H1 (cell line): ENCODE data around the gene LCLAT1. TPM values are rescaled to one million over a fixed set of nuclear protein-coding genes. Genes with fewer than 3 reads are reported as not detected.

Experiments used
- CTCF ChIA-PET: fragments of 300-600 bp; sonication (Branson Sonifier 250); formaldehyde crosslinking; loops from one replicate; lab custom pipeline; 2021; ENCODE audit not compliant: partially characterized antibody; lab: Charles Lee
- POLR2A ChIA-PET: fragments of 300-600 bp; sonication (Branson Sonifier 250); formaldehyde crosslinking; loops from one replicate; lab custom pipeline; 2021; ENCODE audit warnings: inconsistent platforms; ENCODE audit not compliant: partially characterized antibody; lab: Charles Lee
- DNase-seq, 2 experiments: peaks; one replicate each; pipeline versions ENCODE4 v3.0.0 to v3.0.0-alpha.2; 2010 to 2022; ENCODE audit warnings: low spot score in 2 of 2, low read depth in 1 of 2, mixed read lengths in 1 of 2
- FAIRE-seq: peaks from 2 replicates; lab custom pipeline; 2011; peaks lifted over from hg19 to GRCh38; lab: Jason Lieb, UNC
- H2AFZ ChIP-seq: 2 replicates; pipeline ENCODE4 v1.8.1; 2012; ENCODE audit warnings: low read length, inconsistent platforms
- H2AK5ac ChIP-seq: 2 replicates; pipeline ENCODE4 v1.6.1; 2013; ENCODE audit warnings: low read depth, low read length
- H2BK120ac ChIP-seq: replicated peaks from 2 replicates; pipeline ENCODE3; 2013; ENCODE audit warnings: low read depth, low read length, inconsistent platforms
- H2BK12ac ChIP-seq: 2 replicates; pipeline ENCODE4 v1.6.1; 2013; ENCODE audit warnings: low read depth, low read length
- H2BK15ac ChIP-seq: 2 replicates; pipeline ENCODE4 v1.6.1; 2013; ENCODE audit warnings: low read length
- H2BK20ac ChIP-seq: 2 replicates; pipeline ENCODE4 v1.6.1; 2013; ENCODE audit warnings: low read length
- H2BK5ac ChIP-seq: 2 replicates; pipeline ENCODE4 v1.6.1; 2013; ENCODE audit warnings: low read depth, low read length
- H3K14ac ChIP-seq: 2 replicates; pipeline ENCODE4 v1.6.1; 2013; ENCODE audit warnings: inconsistent platforms; ENCODE audit not compliant: insufficient read length
- H3K18ac ChIP-seq: 2 replicates; pipeline ENCODE4 v1.6.1; 2013; ENCODE audit warnings: low read length; ENCODE audit errors: extremely low read depth
- H3K23ac ChIP-seq: 2 replicates; pipeline ENCODE4 v1.6.1; 2013; ENCODE audit warnings: inconsistent platforms; ENCODE audit not compliant: insufficient read length
- H3K23me2 ChIP-seq: 2 replicates; pipeline ENCODE4 v1.6.1; 2013; ENCODE audit warnings: low read depth, low read length
- H3K27ac ChIP-seq: 2 replicates; pipeline ENCODE4 v1.6.1; 2011; ENCODE audit warnings: low read depth, low read length, inconsistent platforms
- H3K27me3 ChIP-seq, 4 experiments: replicated peaks in 1 of 4; 1 replicate in 1 of 4; 2 replicates in 3 of 4; pipeline versions ENCODE4 v1.6.1 to v1.8.1; 2011 to 2013; ENCODE audit warnings: low read length in 3 of 4, mild to moderate bottlenecking in 3 of 4, inconsistent platforms in 2 of 4, mixed read lengths in 2 of 4, moderate library complexity in 1 of 4; ENCODE audit not compliant: control insufficient read depth in 3 of 4, insufficient read depth in 3 of 4; ENCODE audit errors: extremely low read depth in 1 of 4
- H3K36me3 ChIP-seq, 4 experiments: 2 replicates each; pipeline versions ENCODE4 v1.6.1 to v1.8.1; 2011 to 2013; ENCODE audit warnings: mild to moderate bottlenecking in 4 of 4, low read length in 3 of 4, moderate library complexity in 2 of 4, control low read depth in 1 of 4, inconsistent platforms in 1 of 4; ENCODE audit not compliant: insufficient read depth in 4 of 4, control insufficient read depth in 2 of 4
- H3K4ac ChIP-seq: replicated peaks from 2 replicates; pipeline ENCODE3; 2013; ENCODE audit warnings: low read length, low read depth, mixed read lengths, inconsistent platforms; ENCODE audit not compliant: insufficient read length
- H3K4me1 ChIP-seq, 4 experiments: replicated peaks in 1 of 4; 1 replicate in 1 of 4; 2 replicates in 3 of 4; pipeline versions ENCODE4 v1.6.1 to v1.8.1; 2011 to 2013; ENCODE audit warnings: low read length in 3 of 4, inconsistent platforms in 2 of 4, mixed read lengths in 1 of 4; ENCODE audit not compliant: insufficient read depth in 4 of 4, control insufficient read depth in 3 of 4
- H3K4me2 ChIP-seq, 2 experiments: 2 replicates each; pipeline versions ENCODE4 v1.6.1 to v1.8.1; 2011 to 2013; ENCODE audit warnings: low read depth in 2 of 2, low read length in 2 of 2, control low read depth in 1 of 2, inconsistent platforms in 1 of 2, mild to moderate bottlenecking in 1 of 2; ENCODE audit not compliant: insufficient read depth in 1 of 2
- H3K4me3 ChIP-seq, 4 experiments: fragments of 200-600, 300-600 bp in 1 of 4; sonication (generic), shearing (Covaris generic), sonication (Bioruptor Twin) in 1 of 4; 2 replicates each; pipeline versions ENCODE4 v1.5.1 to v1.8.1; 2011 to 2016; ENCODE audit warnings: low read length in 4 of 4, low read depth in 3 of 4, control low read depth in 2 of 4, inconsistent platforms in 2 of 4, mild to moderate bottlenecking in 2 of 4, mixed read lengths in 1 of 4, moderate library complexity in 1 of 4; ENCODE audit not compliant: insufficient read depth in 2 of 4; ENCODE audit errors: extremely low read depth in 1 of 4
- H3K56ac ChIP-seq: replicated peaks from 2 replicates; pipeline ENCODE3; 2013; ENCODE audit warnings: low read depth, mild to moderate bottlenecking, mixed read lengths, low read length, inconsistent platforms; ENCODE audit not compliant: insufficient read length
- H3K79me1 ChIP-seq: 2 replicates; pipeline ENCODE4 v1.6.1; 2013; ENCODE audit warnings: low read depth, low read length, control low read depth
- H3K79me2 ChIP-seq, 2 experiments: 2 replicates each; pipeline versions ENCODE4 v1.6.1 to v1.8.1; 2012 to 2013; ENCODE audit warnings: low read length in 2 of 2, mild to moderate bottlenecking in 2 of 2, inconsistent platforms in 1 of 2; ENCODE audit not compliant: insufficient read depth in 2 of 2, control insufficient read depth in 1 of 2
- H3K9ac ChIP-seq, 4 experiments: replicated peaks in 1 of 4; 1 replicate in 1 of 4; 2 replicates in 3 of 4; pipeline versions ENCODE4 v1.6.1 to v1.8.1; 2011 to 2013; ENCODE audit warnings: low read depth in 3 of 4, low read length in 3 of 4, control low read depth in 2 of 4, mild to moderate bottlenecking in 2 of 4, moderate library complexity in 2 of 4, inconsistent platforms in 1 of 4; ENCODE audit errors: extremely low read depth in 1 of 4
- H3K9me3 ChIP-seq, 2 experiments: 2 replicates each; pipeline versions ENCODE4 v1.6.1 to v1.8.1; 2012 to 2013; ENCODE audit warnings: mild to moderate bottlenecking in 2 of 2, moderate library complexity in 2 of 2, control low read depth in 1 of 2, inconsistent platforms in 1 of 2, low read depth in 1 of 2, low read length in 1 of 2, mixed read lengths in 1 of 2; ENCODE audit not compliant: insufficient read depth in 2 of 2
- H4K20me1 ChIP-seq, 2 experiments: replicated peaks in 1 of 2; 2 replicates each; pipeline versions ENCODE3 to v1.8.1; 2011 to 2013; ENCODE audit warnings: inconsistent platforms in 2 of 2, low read length in 2 of 2, mild to moderate bottlenecking in 1 of 2; ENCODE audit not compliant: insufficient read depth in 2 of 2, control insufficient read depth in 1 of 2
- H4K5ac ChIP-seq: 2 replicates; pipeline ENCODE4 v1.6.1; 2013; ENCODE audit warnings: low read length, low read depth, mixed read lengths, inconsistent platforms; ENCODE audit not compliant: insufficient read length
- H4K8ac ChIP-seq: 2 replicates; pipeline ENCODE4 v1.8.0; 2013; ENCODE audit warnings: mild to moderate bottlenecking, moderate library complexity, low read length, inconsistent platforms; ENCODE audit not compliant: insufficient read depth; ENCODE audit errors: extremely low read depth
- H4K91ac ChIP-seq: replicated peaks from 2 replicates; pipeline ENCODE3; 2013; ENCODE audit warnings: low read length, mixed read lengths, inconsistent platforms; ENCODE audit not compliant: insufficient read length
- ASH2L ChIP-seq: fragments of 200-600, 300-600 bp; sonication (generic); IDR thresholded peaks from one replicate; pipeline ENCODE4 v1.7.1; 2017; ENCODE audit warnings: low read length
- ATF3 ChIP-seq: IDR thresholded peaks from 2 replicates; pipeline ENCODE4 v1.6.1; 2011; ENCODE audit warnings: low read depth, mild to moderate bottlenecking, low read length; ENCODE audit not compliant: insufficient read depth
- CHD2 ChIP-seq: IDR thresholded peaks from 2 replicates; pipeline ENCODE4 v1.6.1; 2012; ENCODE audit warnings: low read length, improper control_type of control experiment
- EGR1 ChIP-seq: IDR thresholded peaks from 2 replicates; pipeline ENCODE4 v1.6.1; 2011; ENCODE audit warnings: low read depth, low read length, borderline replicate concordance
- EP300 ChIP-seq, 2 experiments: IDR thresholded peaks; 1 replicate in 1 of 2; 2 replicates in 1 of 2; pipeline ENCODE4 v1.6.1; 2011 to 2012; ENCODE audit warnings: low read depth in 2 of 2, low read length in 2 of 2, mild to moderate bottlenecking in 2 of 2, borderline replicate concordance in 1 of 2, inconsistent platforms in 1 of 2, moderate library complexity in 1 of 2
- HDAC6 ChIP-seq: IDR thresholded peaks from one replicate; pipeline ENCODE4 v1.7.1; 2012; ENCODE audit warnings: low read depth, mild to moderate bottlenecking, inconsistent platforms, low read length, moderate library complexity
- KDM4A ChIP-seq: IDR thresholded peaks from one replicate; pipeline ENCODE4 v1.7.1; 2012; ENCODE audit warnings: low read depth, mild to moderate bottlenecking, moderate library complexity, low read length, inconsistent platforms; ENCODE audit not compliant: severe bottlenecking
- POLR2AphosphoS5 ChIP-seq: IDR thresholded peaks from 2 replicates; pipeline ENCODE4 v1.6.1; 2011; ENCODE audit warnings: low read depth, low read length
- POU5F1 ChIP-seq: IDR thresholded peaks from 2 replicates; pipeline ENCODE4 v1.6.1; 2011; ENCODE audit warnings: low read depth, mild to moderate bottlenecking, low read length, moderate library complexity
- SP2 ChIP-seq: IDR thresholded peaks from 2 replicates; pipeline ENCODE4 v1.6.1; 2012; ENCODE audit warnings: mild to moderate bottlenecking, low read length, inconsistent platforms
- TCF12 ChIP-seq: IDR thresholded peaks from 2 replicates; pipeline ENCODE4 v1.6.1; 2011; ENCODE audit warnings: low read depth, mild to moderate bottlenecking, low read length
- WGBS, 2 experiments: shearing (Covaris generic) in 1 of 2; methylation state at CpG; one replicate each; pipeline versions ENCODE4 v1.1.6 to v1.1.7; 2013 to 2015; ENCODE audit warnings: low lambda C conversion rate in 2 of 2, mixed read lengths in 2 of 2, inconsistent platforms in 1 of 2, low coverage in 1 of 2, missing lambda C conversion rate in 1 of 2; ENCODE audit not compliant: insufficient replicate concordance in 2 of 2, insufficient coverage in 1 of 2, insufficient read length in 1 of 2; ENCODE audit errors: extremely low coverage in 1 of 2, missing lambda C conversion rate in 1 of 2; 5-methylcytosine and 5-hydroxymethylcytosine counted together
- polyA plus RNA-seq, 7 experiments: library from polyadenylated mRNA; depleted of rRNA in 3 of 7; stranded (reverse) in 5 of 7; unstranded in 2 of 7; fragments of >200 nt in 5 of 7; fragments of 200-250 nt in 2 of 7; gene quantifications; 1 replicate in 5 of 7; 2 replicates in 1 of 7; 4 replicates in 1 of 7; pipeline versions ENCODE4 v1.2.1 to v1.2.3, GENCODE V29; 2011 to 2013; ENCODE audit warnings: missing spikeins in 2 of 7, mixed read lengths in 2 of 7
- total RNA-seq: library from RNA; stranded (reverse); fragmentation: NEBNext Ultra II Directional; extraction: Animal tissue kit (Norgen Biotek cat#: 25700); gene quantifications from 2 replicates; pipeline ENCODE4 v1.2.1, GENCODE V29; 2021

The LCLAT1 gene
- total and polyA plus RNA-seq, 2 of the 8 experiments (the other 6 are each of a cell fraction or from before 2014, with no cell fraction given), result 7.6 to 22.0 TPM

- H2BK5ac ChIP-seq, result no peak overlapping the region
- H3K23me2 ChIP-seq, result 0 out of 2 replicates have a peak, but pooled peaks cover 1% of the 10 kb centered on the region
- no peak overlapping the region for H3K9ac ChIP-seq
- WGBS, 2 experiments, result 78% methylated on average over 5 of the region's 5 CpGs; no CpG with 5 or more reads in 1 of the 2 experiments
- no peaks in the 10 kb centered on the region for H3K9me3 ChIP-seq
- no peak overlapping the region for H2BK20ac ChIP-seq
- CTCF ChIA-PET, result interaction anchor here (1.2 to 3.3 kb wide), 3 partner anchors 10 to 31 kb away, joined by 3 to 12 read pairs (median 3); no protein-coding TSS in a partner anchor
- no peak overlapping the region for H3K4me2 ChIP-seq
- no peak overlapping the region for H3K18ac ChIP-seq
- H3K4ac ChIP-seq, result no peak overlapping the region
- H3K14ac ChIP-seq, result no peak overlapping the region
- no peak overlapping the region for H3K23ac ChIP-seq
- H3K36me3 ChIP-seq, result no peaks in the 10 kb centered on the region
- H2BK120ac ChIP-seq, result no peak overlapping the region
- H4K20me1 ChIP-seq, result no peaks in the 10 kb centered on the region
- H3K56ac ChIP-seq, result no peak overlapping the region
- no peak overlapping the region for H2BK15ac ChIP-seq
- no peaks in the 10 kb centered on the region for H3K79me2 ChIP-seq
- peaks cover 0 to 6% (median 5%) of the 10 kb centered on the region in 4 experiments; a peak in 4 of 7 replicates for H3K27me3 ChIP-seq
- DNase-seq, result peak in 1 of 2 experiments; percentile 33
- no peaks in the 10 kb centered on the region for H3K79me1 ChIP-seq
- FAIRE-seq, result no peak
- no peak overlapping the region for H4K5ac ChIP-seq
- H4K91ac ChIP-seq, result no peak overlapping the region
- no peak overlapping the region; the same call in 1 of the 2 replicates for H2AK5ac ChIP-seq
- H3K4me3 ChIP-seq, result no peak overlapping the region
- no peak overlapping the region for H4K8ac ChIP-seq
- H2BK12ac ChIP-seq, result no peak overlapping the region
- H3K27ac ChIP-seq, result no peak overlapping the region
- H3K4me1 ChIP-seq, result peaks cover 7 to 11% (median 9%) of the 10 kb centered on the region in 4 experiments; a peak in 6 of 7 replicates
- H2AFZ ChIP-seq, result no peak overlapping the region
- TF ChIP-seq CHD2 (no peak), HDAC6 (no peak), POU5F1 (no peak), TCF12 (no peak), EGR1 (no peak), POLR2AphosphoS5 (no peak), SP2 (no peak), KDM4A (no peak), ATF3 (no peak), EP300 (IDR thresholded peaks at IDR 0.05; ENCODE audit: borderline replicate concordance in 1 of 2, low read depth in 2 of 2, low read length in 2 of 2) (no peak), ASH2L (no peak)
- POLR2A ChIA-PET, result no interaction called here
Measured at GRCh38 chr2:30655660-30656059, 208.6 kb downstream of the LCLAT1 start.
